Thyroid gland (tissue), 4 donors: Measurements from ENCODE around the gene ANLN. TPM values are rescaled to one million over a fixed set of nuclear protein-coding genes. Genes with fewer than 3 reads are reported as not detected.
"Not testable (repeated sequence)": the region's sequence is repeated elsewhere in the genome, so short reads cannot be mapped to it uniquely, and the experiment has no call there.

Experiments
- DNase-seq, 2 donors: peaks; one replicate each; pipeline ENCODE4 v3.0.0-alpha.2; 2019
- H3K27ac ChIP-seq, 3 donors: fragments of 200-600 bp; sonication (generic); 1 replicate in 2 of 3; 2 replicates in 1 of 3; pipeline ENCODE4 v1.5.1; 2016 to 2019; ENCODE audit warnings: mild to moderate bottlenecking in 1 of 3, moderate library complexity in 1 of 3
- H3K27me3 ChIP-seq: fragments of 200-600 bp; sonication (generic); one replicate; pipeline ENCODE4 v1.5.1; 2019
- H3K36me3 ChIP-seq, 2 donors: fragments of 200-600 bp; sonication (generic); one replicate each; pipeline ENCODE4 v1.5.1; 2016 to 2019
- H3K4me1 ChIP-seq, 2 donors: fragments of 200-600 bp; sonication (generic); one replicate each; pipeline ENCODE4 v1.5.1; 2017 to 2019
- H3K4me3 ChIP-seq, 3 donors: fragments of 200-600 bp; sonication (generic); replicated peaks in 1 of 3; 1 replicate in 2 of 3; 2 replicates in 1 of 3; pipeline ENCODE4 v1.5.1; 2016; ENCODE audit warnings: mild to moderate bottlenecking in 1 of 3
- H3K9me3 ChIP-seq: fragments of 200-600 bp; sonication (generic); one replicate; pipeline ENCODE4 v1.5.1; 2017
- POLR2A ChIP-seq, 2 donors: fragments of 450-650 bp; IDR thresholded peaks; one replicate each; pipeline ENCODE4 v1.6.1; 2017; ENCODE audit warnings: antibody characterized with exemption in 2 of 2, mild to moderate bottlenecking in 2 of 2, moderate library complexity in 1 of 2
- WGBS, 2 donors: methylation state at CpG; one replicate each; pipeline ENCODE4 v1.1.5; 2017; 5-methylcytosine and 5-hydroxymethylcytosine counted together
- intact Hi-C: fragments of 100-400 bp; cut with DNase I; formaldehyde crosslinking; loops from one replicate; pipeline ENCODE4 v1.15.1; 2023
- total RNA-seq, 4 donors: library from RNA; depleted of rRNA; stranded (reverse); fragments of >200 nt; gene quantifications; one replicate each; pipeline ENCODE4 v1.2.3, GENCODE V29; 2016
- TF ChIP-seq, protein P1 (sequence below), 6 experiments: fragments of 200-600 bp in 3 of 6; fragments of 450-650 bp in 3 of 6; sonication (generic) in 3 of 6; IDR thresholded peaks; one replicate each; pipeline ENCODE4 v1.5.1; 2016 to 2019; ENCODE audit warnings: antibody characterized with exemption in 6 of 6, mild to moderate bottlenecking in 2 of 6, inconsistent platforms in 1 of 6, moderate library complexity in 1 of 6

ANLN gene
- total RNA-seq, 4 donors from 2014 or later: 0.88 to 4.0 (median 3.1) TPM

DNA sequence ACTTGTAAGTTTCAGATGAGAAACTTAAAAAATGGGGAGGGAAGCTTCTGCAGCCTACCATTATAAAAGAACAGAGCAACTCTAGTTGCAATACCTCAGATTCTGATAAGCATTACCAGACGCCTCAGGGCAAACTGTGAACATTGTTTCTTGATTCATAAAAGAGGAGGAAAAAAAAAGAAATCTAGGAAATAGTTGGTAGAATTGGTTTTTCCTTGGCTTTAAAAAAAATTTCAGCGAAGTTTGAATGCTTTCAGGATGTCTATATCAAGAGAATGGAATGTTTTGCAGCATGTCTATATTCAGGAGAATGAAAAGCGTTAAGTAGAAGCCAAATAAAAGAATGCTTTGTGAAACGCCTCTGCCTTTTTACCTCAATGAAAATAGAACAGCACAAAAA, 17.5 kb upstream of the ANLN start:
- no peak for TF ChIP-seq POLR2A (IDR thresholded peaks at IDR 0.05)
- TF ChIP-seq, protein P1, sequence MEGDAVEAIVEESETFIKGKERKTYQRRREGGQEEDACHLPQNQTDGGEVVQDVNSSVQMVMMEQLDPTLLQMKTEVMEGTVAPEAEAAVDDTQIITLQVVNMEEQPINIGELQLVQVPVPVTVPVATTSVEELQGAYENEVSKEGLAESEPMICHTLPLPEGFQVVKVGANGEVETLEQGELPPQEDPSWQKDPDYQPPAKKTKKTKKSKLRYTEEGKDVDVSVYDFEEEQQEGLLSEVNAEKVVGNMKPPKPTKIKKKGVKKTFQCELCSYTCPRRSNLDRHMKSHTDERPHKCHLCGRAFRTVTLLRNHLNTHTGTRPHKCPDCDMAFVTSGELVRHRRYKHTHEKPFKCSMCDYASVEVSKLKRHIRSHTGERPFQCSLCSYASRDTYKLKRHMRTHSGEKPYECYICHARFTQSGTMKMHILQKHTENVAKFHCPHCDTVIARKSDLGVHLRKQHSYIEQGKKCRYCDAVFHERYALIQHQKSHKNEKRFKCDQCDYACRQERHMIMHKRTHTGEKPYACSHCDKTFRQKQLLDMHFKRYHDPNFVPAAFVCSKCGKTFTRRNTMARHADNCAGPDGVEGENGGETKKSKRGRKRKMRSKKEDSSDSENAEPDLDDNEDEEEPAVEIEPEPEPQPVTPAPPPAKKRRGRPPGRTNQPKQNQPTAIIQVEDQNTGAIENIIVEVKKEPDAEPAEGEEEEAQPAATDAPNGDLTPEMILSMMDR (IDR thresholded peaks at IDR 0.05): no peak
- WGBS, 2 donors: 72 to 80% methylated on average over 4 of the region's 4 CpGs

DNA sequence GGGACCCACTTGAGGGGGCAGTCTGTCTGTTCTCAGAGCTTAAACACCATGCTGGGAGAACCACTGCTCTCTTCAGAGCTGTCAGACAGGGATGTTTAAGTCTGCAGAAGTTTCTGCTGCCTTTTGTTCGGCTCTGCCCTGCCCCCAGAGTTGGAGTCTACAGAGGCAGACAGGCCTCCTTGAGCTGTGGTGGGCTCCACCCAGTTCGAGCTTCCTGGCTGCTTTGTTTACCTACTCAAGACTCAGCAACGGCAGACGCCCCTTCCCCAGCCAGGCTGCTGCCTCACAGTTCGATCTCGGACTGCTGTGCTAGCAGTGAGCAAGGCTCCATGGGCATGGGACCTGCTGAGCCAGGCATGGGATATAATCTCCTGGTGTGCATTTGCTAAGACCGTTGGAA, 11.1 kb upstream of the ANLN start:
- H3K4me1 ChIP-seq, H3K4me3 ChIP-seq, H3K27ac ChIP-seq, H3K9me3 ChIP-seq, intact Hi-C loops, H3K27me3 ChIP-seq, H3K36me3 ChIP-seq, DNase-seq: not testable (repeated sequence)
- WGBS, 2 donors: 80 to 90% methylated on average over 6 to 7 of the region's 7 CpGs

More for the DNA sequence above, 17.5 kb upstream of the ANLN start:
- H3K36me3 ChIP-seq: no peaks in the 10 kb centered on the region
- H3K4me1 ChIP-seq: no peaks in the 10 kb centered on the region
- H3K4me3 ChIP-seq: no peak overlapping the region
- no peak for DNase-seq
- no peaks in the 10 kb centered on the region for H3K9me3 ChIP-seq
- H3K27ac ChIP-seq: no peak overlapping the region
- no peaks in the 10 kb centered on the region for H3K27me3 ChIP-seq
- intact Hi-C loops: no loop called here

DNA sequence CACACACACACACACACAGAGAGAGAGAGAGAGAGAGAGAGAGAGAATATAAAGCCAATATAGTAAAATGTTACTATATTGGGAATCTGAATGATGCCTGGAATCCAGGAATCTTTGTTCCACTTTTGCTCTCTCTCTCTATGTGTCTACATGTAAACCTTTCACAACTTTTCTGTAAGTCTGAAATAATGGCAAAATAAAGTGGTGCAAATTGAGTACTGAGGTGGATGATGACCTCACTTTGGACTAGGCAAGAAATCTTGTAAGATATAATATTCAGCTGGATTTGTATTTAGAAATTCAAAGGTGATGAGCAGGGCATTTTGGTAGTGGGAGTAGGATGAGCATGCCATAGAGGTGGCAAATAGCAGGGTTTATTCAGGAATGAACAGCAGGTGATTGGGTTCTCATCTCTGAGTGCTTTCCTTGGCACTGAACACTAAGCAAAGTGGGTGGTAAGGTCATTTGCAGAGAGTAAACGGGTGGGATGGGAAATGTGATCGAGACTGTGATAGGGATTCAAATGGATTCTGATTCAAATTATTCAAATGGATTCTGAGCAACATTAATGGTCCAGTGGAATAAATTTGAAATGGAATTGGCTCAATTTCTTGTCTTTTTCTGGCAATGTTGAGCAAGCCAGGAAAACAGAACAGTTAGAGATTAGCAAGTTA, 9.7 kb upstream of the ANLN start:
- TF ChIP-seq, protein P1 (IDR thresholded peaks at IDR 0.05): no peak
- TF ChIP-seq POLR2A (IDR thresholded peaks at IDR 0.05): no peak
- intact Hi-C loops: no loop called here
- no peaks in the 10 kb centered on the region for H3K27me3 ChIP-seq
- WGBS, 2 donors: 58 to 82% methylated on average over 2 of the region's 2 CpGs
- H3K9me3 ChIP-seq: no peaks in the 10 kb centered on the region
- no peak overlapping the region for H3K27ac ChIP-seq
- no peak overlapping the region for H3K4me3 ChIP-seq
- H3K4me1 ChIP-seq: no peaks in the 10 kb centered on the region
- no peak for DNase-seq
- H3K36me3 ChIP-seq: no peaks in the 10 kb centered on the region

DNA sequence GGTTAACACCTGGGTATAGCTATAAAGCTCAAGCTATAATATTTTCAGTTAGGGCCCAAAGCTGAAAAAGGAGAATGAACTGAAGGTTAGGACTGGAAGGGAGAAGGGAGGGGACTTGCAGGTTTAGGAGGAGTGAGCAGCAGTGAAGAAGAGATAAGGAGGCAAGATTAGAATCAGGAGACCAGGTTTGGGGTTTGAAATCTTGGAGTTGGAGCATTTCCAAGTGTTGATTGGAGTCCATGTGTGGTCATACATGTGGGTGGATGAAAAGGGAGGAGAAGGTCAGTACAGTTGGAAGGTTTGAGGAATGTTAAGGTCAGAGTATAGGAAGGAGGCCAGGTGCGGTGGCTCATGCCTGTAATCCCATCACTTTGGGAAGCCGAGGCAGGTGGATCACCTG, 8.6 kb upstream of the ANLN start:
- no peak for DNase-seq
- no peaks in the 10 kb centered on the region for H3K36me3 ChIP-seq
- no peaks in the 10 kb centered on the region for H3K4me1 ChIP-seq
- H3K27ac ChIP-seq: no peak overlapping the region
- no peak overlapping the region for H3K4me3 ChIP-seq
- 86 to 98% methylated on average over 2 of the region's 2 CpGs for WGBS, 2 donors
- H3K9me3 ChIP-seq: no peaks in the 10 kb centered on the region
- no peak for TF ChIP-seq POLR2A (IDR thresholded peaks at IDR 0.05)
- TF ChIP-seq, protein P1 (IDR thresholded peaks at IDR 0.05): no peak
- no peaks in the 10 kb centered on the region for H3K27me3 ChIP-seq
- intact Hi-C loops: no loop called here

DNA sequence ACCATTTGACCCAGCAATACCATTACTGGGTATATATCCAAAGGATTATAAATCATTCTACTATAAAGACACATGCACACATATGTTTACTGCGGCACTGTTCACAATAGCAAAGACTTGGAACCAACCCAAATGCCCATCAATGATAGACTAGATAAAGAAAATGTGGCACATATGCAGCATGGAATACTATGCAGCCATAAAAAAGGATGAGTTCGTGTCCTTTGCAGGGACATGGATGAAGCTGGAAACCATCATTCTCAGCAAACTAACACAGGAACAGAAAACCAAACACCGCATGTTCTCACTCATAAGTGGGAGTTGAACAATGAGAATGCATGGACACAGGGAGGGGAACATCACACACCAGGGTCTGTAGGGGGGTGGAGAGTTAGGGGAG, 6.4 kb upstream of the ANLN start:
- not testable (repeated sequence) for H3K4me3 ChIP-seq
- WGBS, 2 donors: 92 to 99% methylated on average over 3 of the region's 3 CpGs

DNA sequence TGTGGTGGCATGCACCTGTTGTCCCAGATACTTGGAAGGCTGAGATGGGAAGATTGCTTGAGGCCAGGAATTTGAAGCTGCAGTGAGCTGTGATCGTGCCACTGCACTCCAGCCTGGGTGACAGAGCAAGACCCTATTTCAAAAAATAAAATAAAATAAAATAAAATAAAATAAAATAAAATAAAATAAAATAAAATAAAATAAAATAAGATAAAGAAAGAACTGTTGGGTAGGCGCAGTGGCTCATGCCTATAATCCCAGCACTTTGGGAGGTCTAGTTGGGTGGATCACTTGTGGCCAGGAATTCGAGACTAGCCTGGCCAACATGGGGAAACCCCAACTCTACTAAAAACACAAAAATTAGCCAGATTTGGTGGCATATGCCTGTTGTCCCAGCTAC, 4.0 kb upstream of the ANLN start:
- H3K36me3 ChIP-seq, DNase-seq, H3K4me3 ChIP-seq, intact Hi-C loops, H3K27ac ChIP-seq, H3K27me3 ChIP-seq, H3K4me1 ChIP-seq, H3K9me3 ChIP-seq: not testable (repeated sequence)
- WGBS, 2 donors: 95 to 96% methylated on average over 3 of the region's 3 CpGs

More for the DNA sequence above, 6.4 kb upstream of the ANLN start:
- H3K9me3 ChIP-seq, H3K27ac ChIP-seq, H3K4me1 ChIP-seq, intact Hi-C loops, DNase-seq, H3K36me3 ChIP-seq, H3K27me3 ChIP-seq: not testable (repeated sequence)
